Neural cell (in vitro differentiated cells): Measurements from ENCODE around the gene MED13. TPM values are rescaled to one million over a fixed set of nuclear protein-coding genes. Genes with fewer than 3 reads are reported as not detected.

Experiments
- H2AFZ ChIP-seq: fragments of 200-600, 300-800 bp; sonication (generic), shearing (Covaris generic); 2 replicates; pipeline ENCODE4 v1.6.0; 2014; ENCODE audit warnings: low read depth, mild to moderate bottlenecking, antibody characterized with exemption, low read length, moderate library complexity
- H3F3A ChIP-seq: fragments of 200-600 bp; shearing (Covaris generic); 2 replicates; pipeline ENCODE4 v1.6.1; 2016; ENCODE audit warnings: mild to moderate bottlenecking, moderate library complexity, mixed read lengths, antibody characterized with exemption, low read length; ENCODE audit not compliant: insufficient read depth, poor library complexity, severe bottlenecking
- H3K27ac ChIP-seq: fragments of 200-600, 300-800 bp; sonication (generic), shearing (Covaris generic); 2 replicates; pipeline ENCODE4 v1.5.1; 2014; ENCODE audit warnings: mild to moderate bottlenecking, low read length, moderate library complexity
- H3K27me3 ChIP-seq: fragments of 300-800, 200-600 bp; sonication (generic), shearing (Covaris generic); 2 replicates; pipeline ENCODE4 v1.6.0; 2014; ENCODE audit warnings: mild to moderate bottlenecking, low read depth, low read length, moderate library complexity; ENCODE audit not compliant: insufficient read depth
- H3K36me3 ChIP-seq: fragments of 300-800, 200-600 bp; sonication (generic), shearing (Covaris generic); 2 replicates; pipeline ENCODE4 v1.5.1; 2014; ENCODE audit warnings: mild to moderate bottlenecking, antibody characterized with exemption, low read length, moderate library complexity; ENCODE audit not compliant: insufficient read depth
- H3K4me2 ChIP-seq: fragments of 300-800, 200-600 bp; sonication (generic), shearing (Covaris generic); 2 replicates; pipeline ENCODE4 v1.6.0; 2014; ENCODE audit warnings: mild to moderate bottlenecking, low read length
- H3K4me3 ChIP-seq: fragments of 300-800, 200-600 bp; sonication (generic), shearing (Covaris generic); 2 replicates; pipeline ENCODE4 v1.5.1; 2014; ENCODE audit warnings: mild to moderate bottlenecking, low read length, moderate library complexity
- H3K79me2 ChIP-seq: fragments of 200-600 bp; shearing (Covaris generic); replicated peaks from 2 replicates; pipeline ENCODE4 v1.6.0; 2014; ENCODE audit warnings: mild to moderate bottlenecking, low read length, moderate library complexity; ENCODE audit not compliant: insufficient read depth
- H3K9ac ChIP-seq: fragments of 300-800, 200-600 bp; sonication (generic), shearing (Covaris generic); 2 replicates; pipeline ENCODE4 v1.6.1; 2016; ENCODE audit warnings: mild to moderate bottlenecking, low read length, mixed read lengths
- H3K9me2 ChIP-seq: fragments of 200-600 bp; shearing (Covaris generic); 2 replicates; pipeline ENCODE4 v1.6.1; 2016; ENCODE audit warnings: mild to moderate bottlenecking, low read length, mixed read lengths; ENCODE audit not compliant: insufficient read depth
- H3K9me3 ChIP-seq: fragments of 200-600, 300-800 bp; sonication (generic), shearing (Covaris generic); 2 replicates; pipeline ENCODE4 v1.6.1; 2016; ENCODE audit warnings: mild to moderate bottlenecking, mixed run types, low read length, moderate library complexity, mixed read lengths
- H4K20me1 ChIP-seq: fragments of 200-600 bp; shearing (Covaris generic); 2 replicates; pipeline ENCODE4 v1.6.1; 2016; ENCODE audit warnings: mild to moderate bottlenecking, mixed run types; ENCODE audit not compliant: insufficient read depth
- EP300 ChIP-seq: fragments of 450-650 bp; conservative IDR thresholded peaks from 2 replicates; pipeline ENCODE4 v1.6.1; 2014; ENCODE audit warnings: antibody characterized with exemption, mild to moderate bottlenecking, moderate library complexity; ENCODE audit not compliant: poor library complexity, severe bottlenecking
- EZH2 ChIP-seq: fragments of 200-600, 300-800 bp; shearing (Covaris generic), sonication (generic); IDR thresholded peaks from 2 replicates; pipeline ENCODE4 v1.6.1; 2014; ENCODE audit warnings: antibody characterized with exemption, low read length, borderline replicate concordance, mild to moderate bottlenecking; ENCODE audit not compliant: insufficient read depth, poor library complexity, severe bottlenecking
- MXI1 ChIP-seq: fragments of 450-650 bp; conservative IDR thresholded peaks from 2 replicates; pipeline ENCODE4 v1.6.1; 2014; ENCODE audit warnings: antibody characterized with exemption, mild to moderate bottlenecking; ENCODE audit not compliant: poor library complexity, severe bottlenecking
- POLR2AphosphoS5 ChIP-seq: IDR thresholded peaks from 2 replicates; pipeline ENCODE4 v1.6.1; 2012
- RAD21 ChIP-seq: fragments of 450-650 bp; conservative IDR thresholded peaks from 2 replicates; pipeline ENCODE4 v1.6.1; 2014; ENCODE audit warnings: antibody characterized with exemption, mild to moderate bottlenecking, moderate library complexity
- SMC3 ChIP-seq: fragments of 450-650 bp; conservative IDR thresholded peaks from 2 replicates; pipeline ENCODE4 v1.6.1; 2014; ENCODE audit warnings: antibody characterized with exemption, mild to moderate bottlenecking, moderate library complexity; ENCODE audit not compliant: poor library complexity
- TAF1 ChIP-seq: IDR thresholded peaks from 2 replicates; pipeline ENCODE4 v1.6.1; 2012; ENCODE audit warnings: low read depth
- polyA plus RNA-seq: library from polyadenylated mRNA; depleted of rRNA; stranded (reverse); fragments of >200 nt; gene quantifications from 2 replicates; pipeline ENCODE4 v1.2.3, GENCODE V29; 2014
- TF ChIP-seq, protein P1 (sequence below): IDR thresholded peaks from 2 replicates; pipeline ENCODE4 v1.6.1; 2012; ENCODE audit warnings: borderline replicate concordance
- TF ChIP-seq, protein P2 (sequence below): fragments of 450-650 bp; IDR thresholded peaks from 2 replicates; pipeline ENCODE4 v1.5.1; 2014; ENCODE audit warnings: antibody characterized with exemption, mild to moderate bottlenecking, moderate library complexity; ENCODE audit not compliant: poor library complexity, severe bottlenecking

MED13 gene
- polyA plus RNA-seq, 1 donor from 2014 or later: 22.6 TPM

DNA sequence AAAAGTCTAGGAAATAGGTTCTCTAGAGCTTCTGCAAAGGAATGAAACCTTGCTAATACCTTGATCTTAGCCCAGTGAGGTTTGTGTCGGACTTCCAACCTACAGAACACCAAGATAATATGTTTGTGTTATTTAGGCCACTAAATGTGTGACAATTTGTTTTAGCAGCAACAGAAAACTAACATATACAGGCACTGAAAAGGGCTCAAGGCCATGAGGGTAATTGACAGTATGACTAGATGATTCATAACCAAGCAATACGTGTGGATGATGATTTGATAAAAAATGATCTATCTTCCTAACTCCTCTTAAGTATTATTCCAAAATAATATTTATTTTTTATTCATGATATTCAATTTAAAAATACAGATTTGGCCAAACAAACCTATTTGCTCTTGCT lies 27.7 kb upstream of the MED13 start:
- Histone ChIP-seq H3K9ac (no peak overlapping the region), H3K79me2 (no peaks in the 10 kb centered on the region), H3F3A (no peaks in the 10 kb centered on the region), H3K27me3 (no peaks in the 10 kb centered on the region), H3K9me2 (no peaks in the 10 kb centered on the region), H3K9me3 (no peaks in the 10 kb centered on the region), H3K4me3 (no peak overlapping the region), H4K20me1 (no peaks in the 10 kb centered on the region), H3K36me3 (no peaks in the 10 kb centered on the region), H2AFZ (no peak overlapping the region), H3K27ac (no peak overlapping the region), H3K4me2 (no peak overlapping the region)
- TF ChIP-seq, protein P1, sequence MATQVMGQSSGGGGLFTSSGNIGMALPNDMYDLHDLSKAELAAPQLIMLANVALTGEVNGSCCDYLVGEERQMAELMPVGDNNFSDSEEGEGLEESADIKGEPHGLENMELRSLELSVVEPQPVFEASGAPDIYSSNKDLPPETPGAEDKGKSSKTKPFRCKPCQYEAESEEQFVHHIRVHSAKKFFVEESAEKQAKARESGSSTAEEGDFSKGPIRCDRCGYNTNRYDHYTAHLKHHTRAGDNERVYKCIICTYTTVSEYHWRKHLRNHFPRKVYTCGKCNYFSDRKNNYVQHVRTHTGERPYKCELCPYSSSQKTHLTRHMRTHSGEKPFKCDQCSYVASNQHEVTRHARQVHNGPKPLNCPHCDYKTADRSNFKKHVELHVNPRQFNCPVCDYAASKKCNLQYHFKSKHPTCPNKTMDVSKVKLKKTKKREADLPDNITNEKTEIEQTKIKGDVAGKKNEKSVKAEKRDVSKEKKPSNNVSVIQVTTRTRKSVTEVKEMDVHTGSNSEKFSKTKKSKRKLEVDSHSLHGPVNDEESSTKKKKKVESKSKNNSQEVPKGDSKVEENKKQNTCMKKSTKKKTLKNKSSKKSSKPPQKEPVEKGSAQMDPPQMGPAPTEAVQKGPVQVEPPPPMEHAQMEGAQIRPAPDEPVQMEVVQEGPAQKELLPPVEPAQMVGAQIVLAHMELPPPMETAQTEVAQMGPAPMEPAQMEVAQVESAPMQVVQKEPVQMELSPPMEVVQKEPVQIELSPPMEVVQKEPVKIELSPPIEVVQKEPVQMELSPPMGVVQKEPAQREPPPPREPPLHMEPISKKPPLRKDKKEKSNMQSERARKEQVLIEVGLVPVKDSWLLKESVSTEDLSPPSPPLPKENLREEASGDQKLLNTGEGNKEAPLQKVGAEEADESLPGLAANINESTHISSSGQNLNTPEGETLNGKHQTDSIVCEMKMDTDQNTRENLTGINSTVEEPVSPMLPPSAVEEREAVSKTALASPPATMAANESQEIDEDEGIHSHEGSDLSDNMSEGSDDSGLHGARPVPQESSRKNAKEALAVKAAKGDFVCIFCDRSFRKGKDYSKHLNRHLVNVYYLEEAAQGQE: no peak
- no peak for TF ChIP-seq EZH2
- no peak for TF ChIP-seq MXI1
- TF ChIP-seq EP300: no peak

DNA sequence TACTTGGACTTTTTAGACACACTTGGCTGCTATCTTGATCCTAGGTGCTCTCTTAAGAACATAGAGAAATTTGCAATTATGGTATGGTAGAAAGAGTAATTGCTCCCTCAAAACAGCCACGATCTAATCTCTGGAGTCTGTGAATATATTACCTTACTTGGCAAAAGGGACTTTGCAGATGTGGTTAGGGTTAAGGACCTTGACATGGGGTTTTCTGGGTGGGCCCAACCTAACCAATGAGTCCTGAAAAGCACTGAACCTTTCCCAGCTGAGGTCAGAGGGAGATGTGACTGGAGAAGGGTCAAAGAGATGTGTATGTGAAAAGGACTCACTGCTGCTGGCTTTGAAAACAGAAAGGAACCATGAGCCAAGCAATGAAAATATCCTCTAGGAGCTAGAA lies 26.7 kb upstream of the MED13 start:
- H3K27ac ChIP-seq: no peak overlapping the region
- TF ChIP-seq RAD21: no peak
- no peak for TF ChIP-seq EZH2
- TF ChIP-seq MXI1: no peak
- TF ChIP-seq, protein P1: no peak
- TF ChIP-seq EP300: no peak
- no peak for TF ChIP-seq TAF1
- TF ChIP-seq SMC3: no peak
- TF ChIP-seq, protein P2, sequence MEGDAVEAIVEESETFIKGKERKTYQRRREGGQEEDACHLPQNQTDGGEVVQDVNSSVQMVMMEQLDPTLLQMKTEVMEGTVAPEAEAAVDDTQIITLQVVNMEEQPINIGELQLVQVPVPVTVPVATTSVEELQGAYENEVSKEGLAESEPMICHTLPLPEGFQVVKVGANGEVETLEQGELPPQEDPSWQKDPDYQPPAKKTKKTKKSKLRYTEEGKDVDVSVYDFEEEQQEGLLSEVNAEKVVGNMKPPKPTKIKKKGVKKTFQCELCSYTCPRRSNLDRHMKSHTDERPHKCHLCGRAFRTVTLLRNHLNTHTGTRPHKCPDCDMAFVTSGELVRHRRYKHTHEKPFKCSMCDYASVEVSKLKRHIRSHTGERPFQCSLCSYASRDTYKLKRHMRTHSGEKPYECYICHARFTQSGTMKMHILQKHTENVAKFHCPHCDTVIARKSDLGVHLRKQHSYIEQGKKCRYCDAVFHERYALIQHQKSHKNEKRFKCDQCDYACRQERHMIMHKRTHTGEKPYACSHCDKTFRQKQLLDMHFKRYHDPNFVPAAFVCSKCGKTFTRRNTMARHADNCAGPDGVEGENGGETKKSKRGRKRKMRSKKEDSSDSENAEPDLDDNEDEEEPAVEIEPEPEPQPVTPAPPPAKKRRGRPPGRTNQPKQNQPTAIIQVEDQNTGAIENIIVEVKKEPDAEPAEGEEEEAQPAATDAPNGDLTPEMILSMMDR: no peak
- TF ChIP-seq POLR2AphosphoS5: no peak
- H3K9me2 ChIP-seq: no peaks in the 10 kb centered on the region
- no peaks in the 10 kb centered on the region for H3K79me2 ChIP-seq
- H3F3A ChIP-seq: no peaks in the 10 kb centered on the region
- no peaks in the 10 kb centered on the region for H4K20me1 ChIP-seq
- H2AFZ ChIP-seq: no peak overlapping the region
- H3K27me3 ChIP-seq: no peaks in the 10 kb centered on the region
- no peaks in the 10 kb centered on the region for H3K36me3 ChIP-seq
- no peak overlapping the region for H3K9ac ChIP-seq
- no peaks in the 10 kb centered on the region for H3K9me3 ChIP-seq
- no peak overlapping the region for H3K4me2 ChIP-seq
- no peak overlapping the region for H3K4me3 ChIP-seq
